GOT3 (cell line): ENCODE data around the gene R3HDM2.
"Not testable (repeated sequence)": the region's sequence is repeated elsewhere in the genome, so short reads cannot be mapped to it uniquely, and the experiment has no call there.

ENCODE experiments used
- DNase-seq: peaks from one replicate; lab custom pipeline; 2025; ENCODE audit warnings: mixed read lengths; lab: John Stamatoyannopoulos, UW

Gene R3HDM2

GRCh38 chr12:57329219-57329618 is 101.6 kb downstream of the R3HDM2 start:
- no peak for DNase-seq

- no peak for DNase-seq
These were observed 105.4 kb downstream of the R3HDM2 start for GRCh38 chr12:57325395-57325794.

DNA sequence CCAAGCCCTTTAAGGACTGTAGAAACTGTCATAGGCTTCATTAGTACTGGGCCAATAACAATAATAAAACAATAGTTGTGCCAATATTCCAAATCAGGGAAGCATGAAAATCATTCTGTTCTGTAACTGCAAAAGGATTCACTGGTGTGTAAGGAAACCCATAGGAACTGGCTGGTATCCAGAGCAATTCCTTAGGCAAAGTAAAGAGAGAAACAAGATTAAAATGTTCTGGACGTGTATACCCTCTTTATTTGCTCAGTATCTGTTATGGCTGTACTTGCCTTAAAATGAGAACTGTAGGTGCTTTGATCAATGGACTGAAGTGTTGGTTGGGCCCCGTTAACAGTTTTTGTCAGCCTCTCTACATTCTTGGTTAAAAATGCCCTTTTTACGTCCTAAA is 107.4 kb downstream of the R3HDM2 start:
- no peak for DNase-seq

DNA sequence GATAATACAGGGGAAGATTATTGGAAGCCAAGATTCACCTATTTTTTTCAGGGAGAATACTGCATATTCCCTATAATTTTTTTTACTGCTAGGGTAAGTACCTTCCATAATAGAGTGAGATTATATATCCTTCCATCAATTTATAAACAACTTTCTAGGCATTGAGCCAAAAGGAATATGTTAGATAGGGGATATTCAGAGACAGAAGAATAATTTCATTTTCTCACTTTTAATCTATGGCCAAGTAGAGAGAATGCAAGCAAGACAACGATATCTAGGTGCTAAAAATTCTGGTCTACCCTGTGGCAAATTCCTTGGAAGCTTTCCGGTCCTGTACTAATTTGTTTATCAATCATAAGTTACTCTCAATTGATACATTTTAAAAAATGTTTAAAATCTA is 110.2 kb downstream of the R3HDM2 start:
- DNase-seq, result no peak

DNA sequence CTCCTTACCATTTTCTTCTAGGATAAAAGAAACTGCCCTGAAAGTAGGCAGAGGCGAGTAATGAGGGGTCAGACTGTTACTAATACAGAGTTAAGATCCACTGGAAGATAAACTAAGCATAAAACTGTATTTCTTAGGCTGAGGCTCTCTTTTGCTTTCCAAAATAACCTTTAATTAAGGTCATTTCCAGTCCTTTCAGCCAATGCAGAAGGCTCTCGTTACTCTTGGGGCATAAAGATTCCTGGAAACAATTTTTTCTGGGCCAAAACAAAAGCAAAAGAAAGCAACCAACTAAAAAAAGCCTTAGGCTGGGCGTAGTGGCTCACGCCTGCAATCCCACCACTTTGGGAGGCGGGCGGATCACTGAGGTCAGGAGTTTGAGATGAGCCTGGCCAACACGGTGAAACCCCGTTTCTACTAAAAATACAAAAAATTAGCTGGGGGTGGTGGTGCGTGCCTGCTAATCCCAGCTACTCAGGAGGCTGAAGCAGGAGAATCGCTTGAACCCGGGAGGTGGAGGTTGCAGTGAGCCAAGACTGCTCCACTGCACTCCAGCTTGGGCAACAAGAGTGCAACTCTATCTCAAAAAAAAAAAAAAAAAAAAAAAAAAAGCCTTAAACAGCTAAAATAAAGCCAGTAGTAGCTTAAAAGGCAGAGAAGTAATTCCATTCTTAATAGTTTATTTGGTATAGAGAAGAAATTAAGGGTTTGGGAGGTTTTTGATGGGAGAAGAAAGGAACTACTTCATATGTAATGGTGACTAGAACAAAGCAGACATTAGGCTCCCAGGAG is 111.0 kb downstream of the R3HDM2 start:
- no peak for DNase-seq

- DNase-seq, result no peak
These were observed 115.2 kb downstream of the R3HDM2 start for GRCh38 chr12:57315681-57316080.

DNA sequence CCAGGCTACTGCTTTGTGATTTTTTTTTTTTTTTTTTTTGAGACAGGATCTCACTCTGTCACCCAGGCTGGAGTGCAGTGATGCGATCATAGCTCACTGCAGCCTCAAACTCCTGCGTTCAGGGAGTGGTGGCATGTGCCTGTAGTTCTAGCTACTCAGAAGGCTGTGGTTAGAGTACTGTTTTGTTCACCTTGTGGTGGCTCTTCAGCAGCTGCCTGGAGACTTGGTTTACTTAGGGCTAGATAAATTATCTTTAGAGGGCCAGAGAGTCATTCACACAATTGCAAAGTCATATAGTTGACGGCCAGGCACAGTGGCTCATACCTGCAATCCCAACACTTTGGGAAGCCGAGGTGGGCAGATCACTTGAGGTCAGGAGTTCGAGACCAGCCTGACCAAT is 118.6 kb downstream of the R3HDM2 start:
- not testable (repeated sequence) for DNase-seq

GRCh38 chr12:57309420-57309819 is 121.4 kb downstream of the R3HDM2 start:
- DNase-seq, result no peak

DNA sequence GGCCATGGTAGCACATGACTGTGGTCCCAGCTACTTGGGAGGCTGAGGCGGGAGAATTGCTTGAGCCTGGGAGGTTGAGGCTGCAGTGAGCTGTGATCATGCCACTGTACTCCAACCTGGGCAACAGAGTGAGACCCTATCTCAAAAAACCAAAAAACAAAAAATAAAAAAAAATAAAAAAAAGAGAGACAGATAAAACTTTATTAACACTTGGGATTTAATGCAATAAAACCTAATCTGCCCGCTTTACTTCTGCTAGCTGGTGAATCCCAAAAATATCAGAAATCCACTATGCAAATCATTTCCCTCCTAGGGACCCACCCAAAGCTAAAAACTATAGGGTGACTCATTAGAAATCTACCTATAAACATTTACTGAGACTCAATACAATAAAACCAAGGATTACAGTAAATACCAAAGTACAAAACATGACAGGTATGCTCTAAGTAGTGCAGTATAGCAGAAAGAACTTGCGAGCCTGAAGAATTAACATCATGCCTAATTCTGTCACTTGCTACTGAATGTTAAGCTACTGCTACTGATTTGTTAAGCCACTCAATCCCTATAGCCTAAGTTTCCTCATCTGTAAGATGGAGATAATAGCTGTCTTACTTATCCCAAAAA is 129.8 kb downstream of the R3HDM2 start:
- no peak for DNase-seq

- no peak for DNase-seq
These were observed 131.3 kb downstream of the R3HDM2 start for GRCh38 chr12:57299514-57300016.

GRCh38 chr12:57296291-57296690 is 134.6 kb downstream of the R3HDM2 start:
- no peak for DNase-seq

DNA sequence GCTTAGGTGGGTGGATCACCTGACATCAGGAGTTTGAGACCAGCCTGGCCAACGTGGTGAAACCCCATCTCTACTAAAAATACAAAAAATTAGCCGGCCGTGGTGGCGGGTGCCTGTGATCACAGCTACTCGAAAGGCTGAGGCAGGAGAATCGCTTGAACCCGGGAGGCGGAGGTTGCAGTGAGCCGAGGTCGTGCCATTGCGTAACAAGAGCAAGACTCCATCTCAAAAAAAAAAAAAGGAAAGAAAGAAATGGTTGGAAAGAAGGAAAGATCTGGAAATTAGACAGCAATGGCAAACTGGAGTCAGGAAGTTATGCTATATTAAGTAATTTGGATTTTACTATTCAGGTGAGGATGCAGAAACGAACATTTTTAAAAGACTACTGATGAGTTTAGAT is 148.8 kb downstream of the R3HDM2 start:
- not testable (repeated sequence) for DNase-seq

DNA sequence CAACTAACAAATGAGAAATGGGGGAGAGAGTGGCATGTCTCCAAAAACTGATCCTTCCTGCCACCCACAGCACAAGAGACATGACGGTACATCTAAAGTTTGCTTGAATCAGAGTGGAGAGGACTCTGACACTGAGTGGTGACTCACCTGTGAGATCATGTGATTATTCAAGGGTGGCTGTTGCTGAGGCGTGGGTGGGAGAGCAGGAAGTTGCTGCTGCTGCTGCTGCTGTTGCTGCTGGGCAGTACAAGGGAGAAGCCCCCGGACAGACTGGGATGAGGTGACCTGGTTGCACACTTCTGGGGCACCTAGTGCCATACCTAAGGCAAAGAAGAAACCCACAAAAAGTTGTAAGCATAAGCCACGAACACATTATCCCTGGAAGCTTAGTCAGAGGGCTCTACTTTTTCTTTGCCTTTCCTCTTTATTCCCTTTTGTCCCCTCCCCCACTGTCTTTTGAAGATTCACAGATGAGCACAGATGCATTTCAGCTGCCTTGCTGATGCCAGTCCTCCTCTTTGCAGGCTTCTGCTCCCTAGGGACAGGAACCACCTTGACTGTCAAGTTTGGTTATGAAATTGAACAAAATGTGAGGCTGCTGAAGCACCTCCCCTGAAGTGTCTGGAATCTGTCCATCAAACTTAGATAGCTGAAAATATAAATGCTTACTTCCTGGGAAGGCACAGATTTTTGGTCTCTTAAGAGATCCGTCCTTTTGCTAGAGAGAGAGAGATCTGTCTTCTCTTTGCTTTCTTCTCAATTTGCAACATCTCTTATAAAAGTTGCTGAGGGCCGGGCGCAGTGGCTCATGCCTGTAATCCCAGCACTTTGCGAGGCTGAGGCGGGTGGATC is 150.4 kb downstream of the R3HDM2 start:
- peak; percentile 95 for DNase-seq

- DNase-seq, result no peak
These were observed 152.1 kb downstream of the R3HDM2 start for GRCh38 chr12:57278465-57279381.

DNA sequence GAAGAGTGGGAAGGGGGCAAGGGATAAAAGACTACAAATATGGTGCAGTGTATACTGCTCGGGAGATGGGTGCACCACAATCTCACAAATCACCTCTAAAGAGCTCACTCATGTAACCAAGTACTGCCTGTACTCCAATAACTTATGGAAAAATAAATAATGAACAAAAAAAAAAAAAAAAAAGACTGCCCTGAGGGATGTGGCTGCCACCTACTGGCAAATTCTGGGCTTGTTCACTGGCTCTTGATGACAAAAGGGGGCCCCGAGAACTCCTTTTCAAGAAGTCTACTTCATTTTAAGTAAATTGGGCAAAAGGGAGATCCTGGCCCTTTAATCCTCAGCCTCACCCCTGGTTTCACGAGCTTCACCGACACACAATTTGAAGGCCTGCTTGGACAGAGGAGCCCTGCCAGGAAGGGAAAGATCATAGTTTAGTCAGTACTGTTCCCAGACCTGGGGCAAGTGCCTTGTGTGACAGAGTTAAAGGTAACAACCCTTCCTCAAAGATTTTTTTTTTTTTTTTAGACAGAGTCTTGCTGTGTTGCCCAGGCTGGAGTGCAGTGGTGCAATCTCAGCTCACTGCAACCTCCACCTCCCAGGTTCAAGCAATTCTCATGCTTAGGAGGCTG is 153.8 kb downstream of the R3HDM2 start:
- DNase-seq, result no peak

DNA sequence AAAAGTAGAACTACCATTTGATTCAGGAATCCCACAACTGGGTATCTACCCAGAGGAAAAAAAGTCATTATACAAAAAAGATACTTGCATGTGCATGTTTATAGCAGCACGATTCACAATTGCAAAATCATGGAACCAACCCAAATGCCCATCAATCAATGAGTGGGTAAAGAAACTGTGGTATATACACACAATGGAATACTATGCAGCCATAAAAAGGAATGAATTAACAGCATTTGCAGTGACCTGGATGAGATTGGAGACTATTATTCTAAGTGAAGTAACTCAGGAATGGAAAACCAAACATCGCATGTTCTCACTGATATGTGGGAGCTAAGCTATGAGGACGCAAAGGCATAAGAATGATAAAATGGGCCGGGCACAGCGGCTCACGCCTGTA is 154.6 kb downstream of the R3HDM2 start:
- not testable (repeated sequence) for DNase-seq

DNA sequence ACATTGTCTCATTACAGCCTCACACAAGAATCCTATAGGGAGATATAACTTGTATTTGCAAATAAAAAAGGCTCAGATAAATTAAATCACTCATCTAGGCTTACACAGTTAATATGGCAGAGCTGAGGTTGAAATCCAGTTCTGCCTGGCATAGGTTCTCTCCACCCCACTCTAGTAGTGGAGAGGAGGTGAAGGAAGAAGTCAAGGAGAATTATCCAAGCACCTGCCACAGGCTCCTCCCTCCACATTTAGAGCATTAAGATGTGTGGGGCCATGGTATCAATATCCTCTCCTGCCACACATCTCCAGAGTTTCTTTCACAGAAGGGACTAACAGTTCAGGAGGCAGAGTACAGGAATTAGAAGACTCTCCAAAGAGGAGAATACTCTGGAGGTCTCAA is 157.3 kb downstream of the R3HDM2 start:
- DNase-seq, result no peak

- no peak for DNase-seq
These were observed 158.3 kb downstream of the R3HDM2 start for GRCh38 chr12:57272337-57273151.

GRCh38 chr12:57270966-57271470 is 159.8 kb downstream of the R3HDM2 start:
- DNase-seq, result no peak

- no peak for DNase-seq
These were observed 162.6 kb downstream of the R3HDM2 start for GRCh38 chr12:57268264-57268663.
